Activated CD8-positive, alpha-beta memory T cell treated with anti-CD3 and anti-CD28 coated beads, Interleukin-2, amount 10 ng/mL, durations not matched to agents 7 days and 5 days (primary cell): ENCODE results near the gene MAGI3. TPM values are rescaled to one million over a fixed set of nuclear protein-coding genes. Genes with fewer than 3 reads are reported as not detected.

Experiments used
- ATAC-seq: fragments of 150-1000 bp; cut with Tn5 transposase; one replicate; pipeline ENCODE4 v1.10.0; 2021; ENCODE audit warnings: moderate library complexity
- CTCF ChIA-PET: fragments of 350-600 bp; sonication (Branson Sonifier 250); formaldehyde crosslinking; loops from one replicate; lab custom pipeline; 2021; ENCODE audit warnings: antibody characterized with exemption; lab: Charles Lee
- DNase-seq: peaks from one replicate; pipeline ENCODE4 v3.0.0-alpha.2; 2020
- H3K27ac Mint-ChIP-seq: one replicate; pipeline ENCODE4 v1.8.0; 2021; ENCODE audit warnings: mild to moderate bottlenecking, mixed read lengths
- H3K27me3 Mint-ChIP-seq: one replicate; pipeline ENCODE4 v1.8.0; 2021; ENCODE audit warnings: mixed read lengths
- H3K36me3 Mint-ChIP-seq: one replicate; pipeline ENCODE4 v1.8.0; 2021; ENCODE audit warnings: mild to moderate bottlenecking, mixed read lengths
- H3K4me1 Mint-ChIP-seq: one replicate; pipeline ENCODE4 v1.8.0; 2021; ENCODE audit warnings: mixed read lengths
- H3K4me3 Mint-ChIP-seq: one replicate; pipeline ENCODE4 v1.8.0; 2021; ENCODE audit warnings: mild to moderate bottlenecking, moderate library complexity, mixed read lengths
- H3K9me3 Mint-ChIP-seq: one replicate; pipeline ENCODE4 v1.8.0; 2022; ENCODE audit warnings: low read depth, mixed read lengths
- total RNA-seq, 2 experiments: library from RNA; stranded (reverse); gene quantifications; one replicate each; pipeline ENCODE4 v1.2.3, GENCODE V29; 2021

Gene MAGI3
- total RNA-seq, 2 experiments from 2014 or later = 6.5 to 9.8 TPM

GRCh38 chr1:113531321-113531720, 141.0 kb downstream of the MAGI3 start:
- no peaks in the 10 kb centered on the region for H3K9me3 Mint-ChIP-seq
- DNase-seq (no peak), ATAC-seq (no peak)
- H3K27me3 Mint-ChIP-seq = no peaks in the 10 kb centered on the region
- no peak overlapping the region for H3K27ac Mint-ChIP-seq
- H3K4me1 Mint-ChIP-seq = no peaks in the 10 kb centered on the region
- no peak overlapping the region for H3K4me3 Mint-ChIP-seq
- no peaks in the 10 kb centered on the region for H3K36me3 Mint-ChIP-seq
- CTCF ChIA-PET = no interaction called here

- H3K9me3 Mint-ChIP-seq = peaks cover under 1% of the 10 kb centered on the region
- ATAC-seq (no peak), DNase-seq (no peak)
- H3K4me1 Mint-ChIP-seq = no peaks in the 10 kb centered on the region
- no peak overlapping the region for H3K4me3 Mint-ChIP-seq
- no peaks in the 10 kb centered on the region for H3K36me3 Mint-ChIP-seq
- H3K27ac Mint-ChIP-seq = no peak overlapping the region
- CTCF ChIA-PET = no interaction called here
- H3K27me3 Mint-ChIP-seq = no peaks in the 10 kb centered on the region
Measured at GRCh38 chr1:113533061-113533460, 142.7 kb downstream of the MAGI3 start.

GRCh38 chr1:113534130-113534817, 144.0 kb downstream of the MAGI3 start:
- DNase-seq (no peak), ATAC-seq (no peak)
- Mint-ChIP-seq H3K9me3 (peaks cover 2% of the 10 kb centered on the region), H3K27ac (no peak overlapping the region), H3K27me3 (no peaks in the 10 kb centered on the region), H3K4me1 (no peaks in the 10 kb centered on the region), H3K4me3 (no peak overlapping the region), H3K36me3 (no peaks in the 10 kb centered on the region)
- CTCF ChIA-PET = no interaction called here

GRCh38 chr1:113534875-113535274, 144.6 kb downstream of the MAGI3 start:
- H3K36me3 Mint-ChIP-seq = no peaks in the 10 kb centered on the region
- CTCF ChIA-PET = interaction anchor here (1.2 kb wide), 1 partner anchor 11 kb away, joined by 3 read pairs; no protein-coding TSS in a partner anchor
- no peak overlapping the region for H3K27ac Mint-ChIP-seq
- H3K4me1 Mint-ChIP-seq = no peaks in the 10 kb centered on the region
- H3K4me3 Mint-ChIP-seq = no peak overlapping the region
- H3K9me3 Mint-ChIP-seq = peaks cover 2% of the 10 kb centered on the region
- no peaks in the 10 kb centered on the region for H3K27me3 Mint-ChIP-seq
- ATAC-seq = no peak
- DNase-seq = no peak

- H3K27me3 Mint-ChIP-seq = no peaks in the 10 kb centered on the region
- DNase-seq (no peak), ATAC-seq (no peak)
- peaks cover 2% of the 10 kb centered on the region for H3K9me3 Mint-ChIP-seq
- no peaks in the 10 kb centered on the region for H3K4me1 Mint-ChIP-seq
- no peaks in the 10 kb centered on the region for H3K36me3 Mint-ChIP-seq
- no peak overlapping the region for H3K4me3 Mint-ChIP-seq
- no peak overlapping the region for H3K27ac Mint-ChIP-seq
- CTCF ChIA-PET = interaction anchor here (1.2 kb wide), 1 partner anchor 12 kb away, joined by 3 read pairs; no protein-coding TSS in a partner anchor
Measured at GRCh38 chr1:113536182-113536780, 146.0 kb downstream of the MAGI3 start.

GRCh38 chr1:113538225-113538624, 147.9 kb downstream of the MAGI3 start:
- no peak overlapping the region for H3K4me3 Mint-ChIP-seq
- no peak overlapping the region for H3K27ac Mint-ChIP-seq
- no peaks in the 10 kb centered on the region for H3K36me3 Mint-ChIP-seq
- CTCF ChIA-PET = no interaction called here
- H3K27me3 Mint-ChIP-seq = no peaks in the 10 kb centered on the region
- no peaks in the 10 kb centered on the region for H3K4me1 Mint-ChIP-seq
- no peak for ATAC-seq
- no peak for DNase-seq
- peaks cover 2% of the 10 kb centered on the region for H3K9me3 Mint-ChIP-seq

GRCh38 chr1:113540335-113540734, 150.0 kb downstream of the MAGI3 start:
- ATAC-seq = no peak
- Mint-ChIP-seq H3K4me3 (no peak overlapping the region), H3K36me3 (no peaks in the 10 kb centered on the region), H3K27me3 (no peaks in the 10 kb centered on the region), H3K9me3 (peaks cover 2% of the 10 kb centered on the region), H3K4me1 (no peaks in the 10 kb centered on the region), H3K27ac (no peak overlapping the region)
- CTCF ChIA-PET = no interaction called here
- no peak for DNase-seq

- Mint-ChIP-seq H3K27me3 (no peaks in the 10 kb centered on the region), H3K9me3 (peaks cover 2% of the 10 kb centered on the region), H3K4me3 (no peak overlapping the region), H3K4me1 (no peaks in the 10 kb centered on the region), H3K27ac (no peak overlapping the region), H3K36me3 (no peaks in the 10 kb centered on the region)
- CTCF ChIA-PET = no interaction called here
- DNase-seq (no peak), ATAC-seq (no peak)
Measured at GRCh38 chr1:113541106-113541505, 150.8 kb downstream of the MAGI3 start.

GRCh38 chr1:113542221-113542701, 151.9 kb downstream of the MAGI3 start:
- H3K9me3 Mint-ChIP-seq = peaks cover 2% of the 10 kb centered on the region

GRCh38 chr1:113543110-113543509, 152.8 kb downstream of the MAGI3 start:
- ATAC-seq = no peak
- H3K4me1 Mint-ChIP-seq = no peaks in the 10 kb centered on the region
- H3K27ac Mint-ChIP-seq = no peak overlapping the region
- no peak for DNase-seq
- H3K9me3 Mint-ChIP-seq = peaks cover 1% of the 10 kb centered on the region
- H3K27me3 Mint-ChIP-seq = no peaks in the 10 kb centered on the region
- H3K36me3 Mint-ChIP-seq = no peaks in the 10 kb centered on the region
- CTCF ChIA-PET = no interaction called here
- no peak overlapping the region for H3K4me3 Mint-ChIP-seq

More at GRCh38 chr1:113542221-113542701, 151.9 kb downstream of the MAGI3 start:
- H3K27ac Mint-ChIP-seq = no peak overlapping the region
- DNase-seq = no peak
- CTCF ChIA-PET = no interaction called here
- no peak overlapping the region for H3K4me3 Mint-ChIP-seq
- H3K4me1 Mint-ChIP-seq = no peaks in the 10 kb centered on the region
- ATAC-seq = no peak
- H3K36me3 Mint-ChIP-seq = no peaks in the 10 kb centered on the region
- H3K27me3 Mint-ChIP-seq = no peaks in the 10 kb centered on the region

- Mint-ChIP-seq H3K4me1 (no peaks in the 10 kb centered on the region), H3K27ac (no peak overlapping the region), H3K36me3 (peaks cover 2% of the 10 kb centered on the region), H3K9me3 (no peaks in the 10 kb centered on the region), H3K27me3 (no peaks in the 10 kb centered on the region), H3K4me3 (no peak overlapping the region)
- CTCF ChIA-PET = no interaction called here
- ATAC-seq = no peak
- no peak for DNase-seq
Measured at GRCh38 chr1:113545210-113545609, 154.9 kb downstream of the MAGI3 start.

- Mint-ChIP-seq H3K9me3 (no peaks in the 10 kb centered on the region), H3K4me1 (no peaks in the 10 kb centered on the region), H3K27ac (no peak overlapping the region), H3K4me3 (no peak overlapping the region), H3K36me3 (peaks cover 2% of the 10 kb centered on the region), H3K27me3 (no peaks in the 10 kb centered on the region)
- ATAC-seq (no peak), DNase-seq (no peak)
- CTCF ChIA-PET = no interaction called here
Measured at GRCh38 chr1:113545626-113546025, 155.3 kb downstream of the MAGI3 start.

GRCh38 chr1:113551728-113552127, 161.4 kb downstream of the MAGI3 start:
- Mint-ChIP-seq H3K4me1 (no peaks in the 10 kb centered on the region), H3K9me3 (no peaks in the 10 kb centered on the region), H3K36me3 (peaks cover 4% of the 10 kb centered on the region), H3K4me3 (no peak overlapping the region), H3K27ac (no peak overlapping the region), H3K27me3 (no peaks in the 10 kb centered on the region)
- CTCF ChIA-PET = interaction anchor here (1.0 kb wide), 1 partner anchor 1240 kb away, joined by 3 read pairs; no protein-coding TSS in a partner anchor
- no peak for ATAC-seq
- no peak for DNase-seq

- Mint-ChIP-seq H3K4me1 (no peaks in the 10 kb centered on the region), H3K4me3 (no peak overlapping the region), H3K27ac (no peak overlapping the region), H3K27me3 (no peaks in the 10 kb centered on the region), H3K9me3 (no peaks in the 10 kb centered on the region), H3K36me3 (peaks cover 4% of the 10 kb centered on the region)
- CTCF ChIA-PET = interaction anchor here (1.0 kb wide), 1 partner anchor 1241 kb away, joined by 3 read pairs; no protein-coding TSS in a partner anchor
- ATAC-seq = no peak
- no peak for DNase-seq
Measured at GRCh38 chr1:113552244-113552643, 161.9 kb downstream of the MAGI3 start.
